H1 (cell line): ENCODE data around the gene TBC1D30. TPM values are rescaled to one million over a fixed set of nuclear protein-coding genes. Genes with fewer than 3 reads are reported as not detected.
"Not testable (repeated sequence)": the region's sequence is repeated elsewhere in the genome, so short reads cannot be mapped to it uniquely, and the experiment has no call there.

Source experiments
- CTCF ChIA-PET: fragments of 300-600 bp; sonication (Branson Sonifier 250); formaldehyde crosslinking; loops from one replicate; lab custom pipeline; 2021; ENCODE audit not compliant: partially characterized antibody; lab: Charles Lee
- POLR2A ChIA-PET: fragments of 300-600 bp; sonication (Branson Sonifier 250); formaldehyde crosslinking; loops from one replicate; lab custom pipeline; 2021; ENCODE audit warnings: inconsistent platforms; ENCODE audit not compliant: partially characterized antibody; lab: Charles Lee
- DNase-seq, 2 experiments: peaks; one replicate each; pipeline versions ENCODE4 v3.0.0 to v3.0.0-alpha.2; 2010 to 2022; ENCODE audit warnings: low spot score in 2 of 2, low read depth in 1 of 2, mixed read lengths in 1 of 2
- FAIRE-seq: peaks from 2 replicates; lab custom pipeline; 2011; peaks lifted over from hg19 to GRCh38; lab: Jason Lieb, UNC
- H2AFZ ChIP-seq: 2 replicates; pipeline ENCODE4 v1.8.1; 2012; ENCODE audit warnings: low read length, inconsistent platforms
- H2AK5ac ChIP-seq: 2 replicates; pipeline ENCODE4 v1.6.1; 2013; ENCODE audit warnings: low read depth, low read length
- H2BK120ac ChIP-seq: replicated peaks from 2 replicates; pipeline ENCODE3; 2013; ENCODE audit warnings: low read depth, low read length, inconsistent platforms
- H2BK12ac ChIP-seq: 2 replicates; pipeline ENCODE4 v1.6.1; 2013; ENCODE audit warnings: low read depth, low read length
- H2BK15ac ChIP-seq: 2 replicates; pipeline ENCODE4 v1.6.1; 2013; ENCODE audit warnings: low read length
- H2BK20ac ChIP-seq: 2 replicates; pipeline ENCODE4 v1.6.1; 2013; ENCODE audit warnings: low read length
- H2BK5ac ChIP-seq: 2 replicates; pipeline ENCODE4 v1.6.1; 2013; ENCODE audit warnings: low read depth, low read length
- H3K14ac ChIP-seq: 2 replicates; pipeline ENCODE4 v1.6.1; 2013; ENCODE audit warnings: inconsistent platforms; ENCODE audit not compliant: insufficient read length
- H3K18ac ChIP-seq: 2 replicates; pipeline ENCODE4 v1.6.1; 2013; ENCODE audit warnings: low read length; ENCODE audit errors: extremely low read depth
- H3K23ac ChIP-seq: 2 replicates; pipeline ENCODE4 v1.6.1; 2013; ENCODE audit warnings: inconsistent platforms; ENCODE audit not compliant: insufficient read length
- H3K23me2 ChIP-seq: 2 replicates; pipeline ENCODE4 v1.6.1; 2013; ENCODE audit warnings: low read depth, low read length
- H3K27ac ChIP-seq: 2 replicates; pipeline ENCODE4 v1.6.1; 2011; ENCODE audit warnings: low read depth, low read length, inconsistent platforms
- H3K27me3 ChIP-seq, 4 experiments: replicated peaks in 1 of 4; 1 replicate in 1 of 4; 2 replicates in 3 of 4; pipeline versions ENCODE4 v1.6.1 to v1.8.1; 2011 to 2013; ENCODE audit warnings: low read length in 3 of 4, mild to moderate bottlenecking in 3 of 4, inconsistent platforms in 2 of 4, mixed read lengths in 2 of 4, moderate library complexity in 1 of 4; ENCODE audit not compliant: control insufficient read depth in 3 of 4, insufficient read depth in 3 of 4; ENCODE audit errors: extremely low read depth in 1 of 4
- H3K36me3 ChIP-seq, 4 experiments: 2 replicates each; pipeline versions ENCODE4 v1.6.1 to v1.8.1; 2011 to 2013; ENCODE audit warnings: mild to moderate bottlenecking in 4 of 4, low read length in 3 of 4, moderate library complexity in 2 of 4, control low read depth in 1 of 4, inconsistent platforms in 1 of 4; ENCODE audit not compliant: insufficient read depth in 4 of 4, control insufficient read depth in 2 of 4
- H3K4ac ChIP-seq: replicated peaks from 2 replicates; pipeline ENCODE3; 2013; ENCODE audit warnings: low read length, low read depth, mixed read lengths, inconsistent platforms; ENCODE audit not compliant: insufficient read length
- H3K4me1 ChIP-seq, 4 experiments: replicated peaks in 1 of 4; 1 replicate in 1 of 4; 2 replicates in 3 of 4; pipeline versions ENCODE4 v1.6.1 to v1.8.1; 2011 to 2013; ENCODE audit warnings: low read length in 3 of 4, inconsistent platforms in 2 of 4, mixed read lengths in 1 of 4; ENCODE audit not compliant: insufficient read depth in 4 of 4, control insufficient read depth in 3 of 4
- H3K4me2 ChIP-seq, 2 experiments: 2 replicates each; pipeline versions ENCODE4 v1.6.1 to v1.8.1; 2011 to 2013; ENCODE audit warnings: low read depth in 2 of 2, low read length in 2 of 2, control low read depth in 1 of 2, inconsistent platforms in 1 of 2, mild to moderate bottlenecking in 1 of 2; ENCODE audit not compliant: insufficient read depth in 1 of 2
- H3K4me3 ChIP-seq, 4 experiments: fragments of 200-600, 300-600 bp in 1 of 4; sonication (generic), shearing (Covaris generic), sonication (Bioruptor Twin) in 1 of 4; 2 replicates each; pipeline versions ENCODE4 v1.5.1 to v1.8.1; 2011 to 2016; ENCODE audit warnings: low read length in 4 of 4, low read depth in 3 of 4, control low read depth in 2 of 4, inconsistent platforms in 2 of 4, mild to moderate bottlenecking in 2 of 4, mixed read lengths in 1 of 4, moderate library complexity in 1 of 4; ENCODE audit not compliant: insufficient read depth in 2 of 4; ENCODE audit errors: extremely low read depth in 1 of 4
- H3K56ac ChIP-seq: replicated peaks from 2 replicates; pipeline ENCODE3; 2013; ENCODE audit warnings: low read depth, mild to moderate bottlenecking, mixed read lengths, low read length, inconsistent platforms; ENCODE audit not compliant: insufficient read length
- H3K79me1 ChIP-seq: 2 replicates; pipeline ENCODE4 v1.6.1; 2013; ENCODE audit warnings: low read depth, low read length, control low read depth
- H3K79me2 ChIP-seq, 2 experiments: 2 replicates each; pipeline versions ENCODE4 v1.6.1 to v1.8.1; 2012 to 2013; ENCODE audit warnings: low read length in 2 of 2, mild to moderate bottlenecking in 2 of 2, inconsistent platforms in 1 of 2; ENCODE audit not compliant: insufficient read depth in 2 of 2, control insufficient read depth in 1 of 2
- H3K9ac ChIP-seq, 4 experiments: replicated peaks in 1 of 4; 1 replicate in 1 of 4; 2 replicates in 3 of 4; pipeline versions ENCODE4 v1.6.1 to v1.8.1; 2011 to 2013; ENCODE audit warnings: low read depth in 3 of 4, low read length in 3 of 4, control low read depth in 2 of 4, mild to moderate bottlenecking in 2 of 4, moderate library complexity in 2 of 4, inconsistent platforms in 1 of 4; ENCODE audit errors: extremely low read depth in 1 of 4
- H3K9me3 ChIP-seq, 2 experiments: 2 replicates each; pipeline versions ENCODE4 v1.6.1 to v1.8.1; 2012 to 2013; ENCODE audit warnings: mild to moderate bottlenecking in 2 of 2, moderate library complexity in 2 of 2, control low read depth in 1 of 2, inconsistent platforms in 1 of 2, low read depth in 1 of 2, low read length in 1 of 2, mixed read lengths in 1 of 2; ENCODE audit not compliant: insufficient read depth in 2 of 2
- H4K20me1 ChIP-seq, 2 experiments: replicated peaks in 1 of 2; 2 replicates each; pipeline versions ENCODE3 to v1.8.1; 2011 to 2013; ENCODE audit warnings: inconsistent platforms in 2 of 2, low read length in 2 of 2, mild to moderate bottlenecking in 1 of 2; ENCODE audit not compliant: insufficient read depth in 2 of 2, control insufficient read depth in 1 of 2
- H4K5ac ChIP-seq: 2 replicates; pipeline ENCODE4 v1.6.1; 2013; ENCODE audit warnings: low read length, low read depth, mixed read lengths, inconsistent platforms; ENCODE audit not compliant: insufficient read length
- H4K8ac ChIP-seq: 2 replicates; pipeline ENCODE4 v1.8.0; 2013; ENCODE audit warnings: mild to moderate bottlenecking, moderate library complexity, low read length, inconsistent platforms; ENCODE audit not compliant: insufficient read depth; ENCODE audit errors: extremely low read depth
- H4K91ac ChIP-seq: replicated peaks from 2 replicates; pipeline ENCODE3; 2013; ENCODE audit warnings: low read length, mixed read lengths, inconsistent platforms; ENCODE audit not compliant: insufficient read length
- BACH1 ChIP-seq: IDR thresholded peaks from 2 replicates; pipeline ENCODE4 v1.6.1; 2012; ENCODE audit warnings: low read length, improper control_type of control experiment
- CBX5 ChIP-seq: fragments of 300-800, 300-1000 bp; sonication (generic); IDR thresholded peaks from 2 replicates; pipeline ENCODE4 v1.7.1; 2016; ENCODE audit warnings: antibody characterized with exemption, low read length, low read depth
- SAP30 ChIP-seq: fragments of 300-600 bp; sonication (generic); IDR thresholded peaks from 2 replicates; pipeline ENCODE4 v1.7.1; 2012; ENCODE audit warnings: low read length, moderate library complexity, mild to moderate bottlenecking, inconsistent platforms; ENCODE audit not compliant: insufficient read depth, insufficient replicate concordance
- TAF7 ChIP-seq: optimal IDR thresholded peaks from 2 replicates; pipeline ENCODE3; 2011; ENCODE audit warnings: low read depth, mild to moderate bottlenecking, inconsistent platforms, low read length, moderate library complexity, borderline replicate concordance
- WGBS, 2 experiments: shearing (Covaris generic) in 1 of 2; methylation state at CpG; one replicate each; pipeline versions ENCODE4 v1.1.6 to v1.1.7; 2013 to 2015; ENCODE audit warnings: low lambda C conversion rate in 2 of 2, mixed read lengths in 2 of 2, inconsistent platforms in 1 of 2, low coverage in 1 of 2, missing lambda C conversion rate in 1 of 2; ENCODE audit not compliant: insufficient replicate concordance in 2 of 2, insufficient coverage in 1 of 2, insufficient read length in 1 of 2; ENCODE audit errors: extremely low coverage in 1 of 2, missing lambda C conversion rate in 1 of 2; 5-methylcytosine and 5-hydroxymethylcytosine counted together
- polyA plus RNA-seq, 7 experiments: library from polyadenylated mRNA; depleted of rRNA in 3 of 7; stranded (reverse) in 5 of 7; unstranded in 2 of 7; fragments of >200 nt in 5 of 7; fragments of 200-250 nt in 2 of 7; gene quantifications; 1 replicate in 5 of 7; 2 replicates in 1 of 7; 4 replicates in 1 of 7; pipeline versions ENCODE4 v1.2.1 to v1.2.3, GENCODE V29; 2011 to 2013; ENCODE audit warnings: missing spikeins in 2 of 7, mixed read lengths in 2 of 7
- total RNA-seq: library from RNA; stranded (reverse); fragmentation: NEBNext Ultra II Directional; extraction: Animal tissue kit (Norgen Biotek cat#: 25700); gene quantifications from 2 replicates; pipeline ENCODE4 v1.2.1, GENCODE V29; 2021

Gene TBC1D30
- total and polyA plus RNA-seq, 2 of the 8 experiments (the other 6 are each of a cell fraction or from before 2014, with no cell fraction given), result 2.8 to 5.5 TPM

DNA sequence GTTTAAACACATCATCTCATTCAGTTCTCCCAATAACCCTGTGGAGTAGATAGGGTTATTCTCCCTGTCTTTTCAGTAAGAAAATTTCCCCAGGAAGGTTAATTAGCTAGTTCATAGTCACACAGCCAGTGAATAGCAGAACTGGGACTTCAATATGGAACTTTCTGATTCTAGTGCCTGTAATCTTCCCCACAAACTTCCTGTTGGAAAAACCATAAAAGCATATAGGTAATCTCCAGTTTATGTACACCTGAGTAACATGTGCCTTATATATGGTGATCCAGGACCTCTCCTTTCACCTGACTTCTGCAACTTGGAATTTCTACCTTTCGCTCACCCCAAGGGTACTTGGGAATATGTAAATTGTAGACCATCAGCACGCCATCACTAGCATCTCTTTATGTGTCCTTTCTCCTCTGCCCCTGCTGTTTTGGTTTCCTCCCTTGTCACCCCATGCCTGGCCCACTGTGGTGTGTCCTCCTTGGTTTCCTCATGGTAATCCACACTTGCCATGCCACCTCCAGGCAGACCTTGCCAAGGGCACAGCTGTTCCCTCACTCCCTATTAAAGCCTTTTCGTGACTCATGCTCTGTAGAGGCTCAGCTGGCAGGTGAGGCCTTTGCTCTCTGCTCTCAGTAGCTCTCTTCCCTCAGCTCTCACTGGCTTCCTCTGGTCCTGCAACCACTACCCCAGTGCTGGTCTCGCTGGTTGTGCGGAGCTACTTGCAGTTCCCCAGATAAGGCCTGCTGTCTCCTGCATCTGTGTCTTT, 16.7 kb downstream of the TBC1D30 start (continued):
- TF ChIP-seq BACH1 (no peak), SAP30 (no peak), CBX5 (no peak), TAF7 (no peak)
- TF ChIP-seq, all 59 proteins: peak for 0

DNA sequence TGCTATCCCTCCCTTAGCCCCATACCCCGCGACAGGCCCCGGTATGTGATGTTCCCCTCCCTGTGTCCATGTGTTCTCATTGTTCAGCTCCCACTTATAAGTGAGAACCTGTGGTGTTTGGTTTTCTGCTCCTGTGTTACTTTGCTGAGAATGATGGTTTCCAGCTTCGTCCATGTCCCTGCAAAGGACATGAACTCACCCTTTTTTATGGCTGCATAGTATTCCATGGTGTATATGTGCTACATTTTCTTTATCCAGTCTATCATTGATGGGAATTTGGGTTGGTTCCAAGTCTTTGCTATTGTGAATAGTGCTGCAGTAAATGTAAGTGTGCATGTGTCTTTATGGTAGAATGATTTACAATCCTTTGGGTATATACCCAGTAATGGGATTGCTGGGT, 24.0 kb downstream of the TBC1D30 start:
- H4K91ac ChIP-seq, H3K4me2 ChIP-seq, H4K8ac ChIP-seq, H3K18ac ChIP-seq, H2BK5ac ChIP-seq, FAIRE-seq, H3K23ac ChIP-seq, H3K56ac ChIP-seq, H3K27ac ChIP-seq, H2AFZ ChIP-seq, H2BK20ac ChIP-seq, H4K20me1 ChIP-seq, H3K36me3 ChIP-seq, H3K4ac ChIP-seq, H2BK120ac ChIP-seq, H2BK15ac ChIP-seq, H3K4me3 ChIP-seq, H2BK12ac ChIP-seq, H4K5ac ChIP-seq, POLR2A ChIA-PET, H2AK5ac ChIP-seq, DNase-seq, H3K14ac ChIP-seq, H3K9ac ChIP-seq, H3K27me3 ChIP-seq, H3K9me3 ChIP-seq, H3K79me1 ChIP-seq, H3K79me2 ChIP-seq, H3K4me1 ChIP-seq, H3K23me2 ChIP-seq: not testable (repeated sequence)
- 90% methylated on average over 4 of the region's 4 CpGs; no CpG with 5 or more reads in 1 of the 2 experiments for WGBS, 2 experiments
- CTCF ChIA-PET, result interaction anchor here (0.8 kb wide), 1 partner anchor 718 kb away, joined by 3 read pairs; no protein-coding TSS in a partner anchor
